Right lobe of liver (tissue), 6 donors: ENCODE results near the gene SPA17. TPM values are rescaled to one million over a fixed set of nuclear protein-coding genes. Genes with fewer than 3 reads are reported as not detected.

ENCODE experiments used
- ATAC-seq, 4 donors: fragments of 200-7000 bp; cut with Tn5 transposase; one replicate each; pipeline ENCODE4 v1.9.1; 2020; ENCODE audit warnings: mild to moderate bottlenecking in 4 of 4, moderate library complexity in 4 of 4
- DNase-seq, 3 donors: peaks; one replicate each; pipeline ENCODE4 v3.0.0-alpha.2; 2020
- H3K27ac ChIP-seq, 3 donors: fragments of 200-600 bp; one replicate each; pipeline ENCODE4 v1.8.0; 2022
- H3K27me3 ChIP-seq, 2 donors: fragments of 200-600 bp; one replicate each; pipeline ENCODE4 v1.8.0; 2022
- H3K36me3 ChIP-seq, 4 donors: fragments of 200-600 bp; sonication (generic) in 1 of 4; one replicate each; pipeline versions ENCODE4 v1.5.1 to v1.8.0; 2017 to 2022; ENCODE audit warnings: control low read depth in 1 of 4
- H3K4me1 ChIP-seq, 4 donors: fragments of 200-600 bp; sonication (generic) in 1 of 4; one replicate each; pipeline versions ENCODE4 v1.5.1 to v1.8.0; 2017 to 2022; ENCODE audit warnings: control low read depth in 1 of 4
- H3K4me3 ChIP-seq, 3 donors: fragments of 200-600 bp; one replicate each; pipeline ENCODE4 v1.8.0; 2022
- H3K9me3 ChIP-seq, 4 donors: fragments of 200-600 bp; sonication (generic) in 1 of 4; one replicate each; pipeline versions ENCODE4 v1.5.1 to v1.8.0; 2017 to 2022; ENCODE audit warnings: control low read depth in 1 of 4
- POLR2A ChIP-seq: fragments of 450-650 bp; IDR thresholded peaks from one replicate; pipeline ENCODE4 v1.6.1; 2017; ENCODE audit warnings: antibody characterized with exemption, mild to moderate bottlenecking
- WGBS: methylation state at CpG from one replicate; pipeline ENCODE4 v1.1.6; 2018; ENCODE audit warnings: low coverage, low lambda C conversion rate; ENCODE audit not compliant: insufficient coverage; ENCODE audit errors: missing lambda C conversion rate; 5-methylcytosine and 5-hydroxymethylcytosine counted together
- intact Hi-C, 2 donors: fragments of 100-400 bp; cut with DNase I; formaldehyde crosslinking; loops; one replicate each; pipeline versions ENCODE4 v1.11.2 to v1.14.1; 2022
- total RNA-seq, 6 experiments: library from RNA; depleted of rRNA in 2 of 6; stranded (reverse); fragments of >200 nt in 2 of 6; fragmentation: NEBNext Ultra II Directional in 3 of 6; extraction: Animal tissue kit (Norgen Biotek cat#: 25700) in 3 of 6; gene quantifications; one replicate each; pipeline versions ENCODE4 v1.1.0 to v1.2.4, GENCODE V29; 2016 to 2023
- TF ChIP-seq, protein P1 (sequence below), 4 donors: fragments of 200-600 bp in 3 of 4; fragments of 450-650 bp in 1 of 4; IDR thresholded peaks; one replicate each; pipeline versions ENCODE4 v1.5.1 to v1.8.0; 2016 to 2022; ENCODE audit warnings: antibody characterized with exemption in 4 of 4, mild to moderate bottlenecking in 2 of 4
- donor health status: DM: no; HTN: yes; CAD: no.
- donor health status: DM: no; HTN: no; CAD: no.
- donor health status: DM: no; HTN: no; CAD: no.
- donor health status: DM: no; HTN: yes; CAD: no.
- donor health status: DM: no; HTN: yes; CAD: no.

The SPA17 gene
- total RNA-seq, 6 experiments from 2014 or later: 0.23 to 4.0 (median 1.2) TPM

GRCh38 chr11:124727474-124727873, 53.8 kb downstream of the SPA17 start:
- intact Hi-C loops: no loop called here
- Histone ChIP-seq H3K27ac (no peak overlapping the region), H3K36me3 (no peaks in the 10 kb centered on the region), H3K27me3 (no peaks in the 10 kb centered on the region), H3K9me3 (no peaks in the 10 kb centered on the region), H3K4me3 (no peak overlapping the region), H3K4me1 (no peaks in the 10 kb centered on the region)
- DNase-seq: no peak
- TF ChIP-seq, protein P1, sequence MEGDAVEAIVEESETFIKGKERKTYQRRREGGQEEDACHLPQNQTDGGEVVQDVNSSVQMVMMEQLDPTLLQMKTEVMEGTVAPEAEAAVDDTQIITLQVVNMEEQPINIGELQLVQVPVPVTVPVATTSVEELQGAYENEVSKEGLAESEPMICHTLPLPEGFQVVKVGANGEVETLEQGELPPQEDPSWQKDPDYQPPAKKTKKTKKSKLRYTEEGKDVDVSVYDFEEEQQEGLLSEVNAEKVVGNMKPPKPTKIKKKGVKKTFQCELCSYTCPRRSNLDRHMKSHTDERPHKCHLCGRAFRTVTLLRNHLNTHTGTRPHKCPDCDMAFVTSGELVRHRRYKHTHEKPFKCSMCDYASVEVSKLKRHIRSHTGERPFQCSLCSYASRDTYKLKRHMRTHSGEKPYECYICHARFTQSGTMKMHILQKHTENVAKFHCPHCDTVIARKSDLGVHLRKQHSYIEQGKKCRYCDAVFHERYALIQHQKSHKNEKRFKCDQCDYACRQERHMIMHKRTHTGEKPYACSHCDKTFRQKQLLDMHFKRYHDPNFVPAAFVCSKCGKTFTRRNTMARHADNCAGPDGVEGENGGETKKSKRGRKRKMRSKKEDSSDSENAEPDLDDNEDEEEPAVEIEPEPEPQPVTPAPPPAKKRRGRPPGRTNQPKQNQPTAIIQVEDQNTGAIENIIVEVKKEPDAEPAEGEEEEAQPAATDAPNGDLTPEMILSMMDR (IDR thresholded peaks at IDR 0.05): no peak
- no peak for TF ChIP-seq POLR2A
- WGBS: 100% methylated on average over 2 of the region's 4 CpGs
- ATAC-seq: no peak

DNA sequence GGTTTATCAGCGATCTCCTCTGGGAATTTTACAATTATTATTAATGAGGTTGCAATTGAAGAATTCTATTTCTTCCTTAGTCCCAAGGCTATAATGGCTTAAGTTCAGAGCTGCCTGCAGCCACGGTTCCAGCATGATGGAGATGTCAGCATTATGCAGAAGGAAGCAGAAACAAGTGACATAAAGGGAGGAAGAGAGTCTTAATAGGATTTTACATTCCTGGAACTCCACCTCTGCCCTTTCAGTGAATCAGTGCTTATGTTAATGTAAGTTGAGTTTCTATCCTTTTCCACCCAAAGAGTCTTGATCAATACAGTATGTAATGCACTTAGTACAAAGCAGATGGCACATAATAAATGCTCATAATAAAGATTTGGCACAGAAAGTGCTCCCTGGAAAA, 54.4 kb downstream of the SPA17 start:
- Histone ChIP-seq H3K4me3 (no peak overlapping the region), H3K4me1 (no peaks in the 10 kb centered on the region), H3K27me3 (no peaks in the 10 kb centered on the region), H3K36me3 (no peaks in the 10 kb centered on the region), H3K9me3 (no peaks in the 10 kb centered on the region), H3K27ac (no peak overlapping the region)
- no peak for TF ChIP-seq POLR2A
- TF ChIP-seq, protein P1 (IDR thresholded peaks at IDR 0.05): no peak
- DNase-seq (no peak), ATAC-seq (no peak)
- intact Hi-C loops: no loop called here
- 66% methylated on average over 2 of the region's 2 CpGs for WGBS

GRCh38 chr11:124729571-124729970, 55.9 kb downstream of the SPA17 start:
- Histone ChIP-seq H3K9me3 (no peaks in the 10 kb centered on the region), H3K36me3 (no peaks in the 10 kb centered on the region), H3K4me3 (no peak overlapping the region), H3K4me1 (no peaks in the 10 kb centered on the region), H3K27ac (no peak overlapping the region), H3K27me3 (no peaks in the 10 kb centered on the region)
- no peak for ATAC-seq
- intact Hi-C loops: no loop called here
- WGBS: 66% methylated on average over 4 of the region's 4 CpGs
- no peak for DNase-seq
- TF ChIP-seq, protein P1 (IDR thresholded peaks at IDR 0.05): no peak
- TF ChIP-seq POLR2A: no peak

DNA sequence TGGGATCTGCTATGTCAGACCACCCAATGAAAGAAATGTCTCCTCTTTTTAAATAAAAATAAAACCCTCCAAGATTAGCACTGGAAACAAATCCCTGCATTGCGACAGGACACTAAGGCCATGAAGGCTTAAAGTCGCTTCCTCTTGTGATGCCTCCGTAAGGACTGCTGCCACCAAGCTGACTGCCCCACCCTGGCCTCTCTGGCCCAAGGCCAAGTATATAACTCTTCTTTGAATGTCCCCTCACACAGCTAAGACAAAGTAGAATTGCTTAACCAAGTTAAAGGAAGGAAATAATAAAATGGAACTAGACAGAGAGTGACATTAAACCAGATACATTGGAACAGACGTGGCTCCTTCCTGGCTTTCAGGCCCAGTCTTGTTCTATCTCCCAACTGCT, 58.5 kb downstream of the SPA17 start:
- intact Hi-C loops: no loop called here
- H3K9me3 ChIP-seq: no peaks in the 10 kb centered on the region
- H3K36me3 ChIP-seq: no peaks in the 10 kb centered on the region
- DNase-seq: no peak
- no peak overlapping the region for H3K27ac ChIP-seq
- no peaks in the 10 kb centered on the region for H3K27me3 ChIP-seq
- no peak overlapping the region for H3K4me3 ChIP-seq
- ATAC-seq: peak; percentile 54 to 67 (median 60)
- WGBS: 70% methylated on average over 4 of the region's 4 CpGs
- TF ChIP-seq, protein P1 (IDR thresholded peaks at IDR 0.05): no peak
- TF ChIP-seq POLR2A: no peak
- H3K4me1 ChIP-seq: no peaks in the 10 kb centered on the region

- 18% methylated on average over 2 of the region's 3 CpGs for WGBS
- H3K9me3 ChIP-seq: no peaks in the 10 kb centered on the region
- no peaks in the 10 kb centered on the region for H3K27me3 ChIP-seq
- no peak for TF ChIP-seq POLR2A
- TF ChIP-seq, protein P1 (IDR thresholded peaks at IDR 0.05): no peak
- DNase-seq: no peak
- H3K4me1 ChIP-seq: peaks cover 0 to 11% (median 0%) of the 10 kb centered on the region in 4 donors
- no peak overlapping the region for H3K27ac ChIP-seq
- no peaks in the 10 kb centered on the region for H3K36me3 ChIP-seq
- H3K4me3 ChIP-seq: no peak overlapping the region
- intact Hi-C loops: no loop called here
- no peak for ATAC-seq
Measured at GRCh38 chr11:124736736-124737135, 63.0 kb downstream of the SPA17 start.
